Esophagus squamous epithelium (tissue), 5 donors: ENCODE results near the gene DOCK8. TPM values are rescaled to one million over a fixed set of nuclear protein-coding genes. Genes with fewer than 3 reads are reported as not detected.

Source experiments
- DNase-seq: peaks from one replicate; lab custom pipeline; 2025; lab: John Stamatoyannopoulos, UW
- H3K27ac ChIP-seq, 4 donors: fragments of 200-600 bp; sonication (generic); one replicate each; pipeline ENCODE4 v1.5.1; 2016 to 2019; ENCODE audit warnings: mild to moderate bottlenecking in 1 of 4
- H3K27me3 ChIP-seq, 4 donors: fragments of 200-600 bp; sonication (generic); 1 replicate in 3 of 4; 2 replicates in 1 of 4; pipeline versions ENCODE4 v1.5.1 to v1.6.0; 2017 to 2021; ENCODE audit warnings: antibody characterized with exemption in 1 of 4
- H3K36me3 ChIP-seq, 3 donors: fragments of 200-600 bp; sonication (generic); one replicate each; pipeline ENCODE4 v1.5.1; 2016 to 2019
- H3K4me1 ChIP-seq, 3 donors: fragments of 200-600 bp; sonication (generic); one replicate each; pipeline ENCODE4 v1.5.1; 2017 to 2019
- H3K4me3 ChIP-seq, 4 donors: fragments of 200-600 bp; sonication (generic); 1 replicate in 3 of 4; 2 replicates in 1 of 4; pipeline ENCODE4 v1.5.1; 2016 to 2019; ENCODE audit warnings: mild to moderate bottlenecking in 2 of 4, moderate library complexity in 1 of 4
- H3K9me3 ChIP-seq, 3 donors: fragments of 200-600 bp; sonication (generic); one replicate each; pipeline ENCODE4 v1.5.1; 2016 to 2019
- POLR2A ChIP-seq, 4 donors: fragments of 450-650 bp; IDR thresholded peaks; one replicate each; pipeline ENCODE4 v1.6.1; 2017; ENCODE audit warnings: antibody characterized with exemption in 4 of 4, mild to moderate bottlenecking in 4 of 4, moderate library complexity in 3 of 4
- WGBS, 2 donors: methylation state at CpG; one replicate each; pipeline ENCODE4 v1.1.5; 2018; 5-methylcytosine and 5-hydroxymethylcytosine counted together
- intact Hi-C: fragments of 100-400 bp; cut with DNase I; formaldehyde crosslinking; loops from one replicate; pipeline ENCODE4 v1.15.0; 2022
- total RNA-seq, 4 donors: library from RNA; depleted of rRNA; stranded (reverse); fragments of >200 nt; gene quantifications; one replicate each; pipeline ENCODE4 v1.1.0, GENCODE V29; 2016
- TF ChIP-seq, protein P1 (sequence below), 6 experiments: fragments of 450-650 bp in 4 of 6; fragments of 200-600 bp in 2 of 6; sonication (generic) in 2 of 6; IDR thresholded peaks; one replicate each; pipeline ENCODE4 v1.5.1; 2016 to 2019; ENCODE audit warnings: antibody characterized with exemption in 6 of 6, mild to moderate bottlenecking in 4 of 6, moderate library complexity in 4 of 6
- donor health status: DM: yes; HTN: yes; CAD: no.

The DOCK8 gene
- total RNA-seq, 4 donors from 2014 or later = 6.9 to 21.6 (median 15.2) TPM

DNA sequence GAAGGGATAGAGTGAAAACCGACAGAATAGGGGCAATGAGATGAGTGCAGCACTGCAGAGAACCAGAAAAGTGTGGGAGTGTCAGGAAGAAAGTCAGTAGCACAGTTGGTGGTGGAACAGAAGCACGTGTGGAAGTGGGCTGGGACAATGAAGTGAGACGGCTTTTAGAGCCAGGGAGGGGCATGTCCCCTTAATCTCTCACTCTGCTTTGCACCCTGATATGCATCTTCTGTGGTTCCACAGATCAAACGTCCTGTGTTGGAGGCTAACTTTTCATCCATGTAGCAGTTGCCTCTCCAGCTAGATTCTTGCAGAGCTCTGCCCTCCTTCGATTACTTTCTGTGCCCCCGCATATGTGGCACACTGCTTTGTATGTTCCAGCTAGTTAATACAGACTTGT, 163.6 kb downstream of the DOCK8 start:
- WGBS, 2 donors = 60 to 65% methylated on average over 6 of the region's 6 CpGs
- intact Hi-C loops = loop anchor here (10.0 kb wide), 1 partner anchor 407 kb away; no protein-coding TSS in a partner anchor
- Histone ChIP-seq H3K9me3 (no peaks in the 10 kb centered on the region), H3K36me3 (peaks cover 3 to 72% (median 6%) of the 10 kb centered on the region in 3 donors), H3K27ac (no peak overlapping the region), H3K4me1 (no peaks in the 10 kb centered on the region), H3K27me3 (no peaks in the 10 kb centered on the region), H3K4me3 (no peak overlapping the region)
- no peak for DNase-seq
- TF ChIP-seq, protein P1, sequence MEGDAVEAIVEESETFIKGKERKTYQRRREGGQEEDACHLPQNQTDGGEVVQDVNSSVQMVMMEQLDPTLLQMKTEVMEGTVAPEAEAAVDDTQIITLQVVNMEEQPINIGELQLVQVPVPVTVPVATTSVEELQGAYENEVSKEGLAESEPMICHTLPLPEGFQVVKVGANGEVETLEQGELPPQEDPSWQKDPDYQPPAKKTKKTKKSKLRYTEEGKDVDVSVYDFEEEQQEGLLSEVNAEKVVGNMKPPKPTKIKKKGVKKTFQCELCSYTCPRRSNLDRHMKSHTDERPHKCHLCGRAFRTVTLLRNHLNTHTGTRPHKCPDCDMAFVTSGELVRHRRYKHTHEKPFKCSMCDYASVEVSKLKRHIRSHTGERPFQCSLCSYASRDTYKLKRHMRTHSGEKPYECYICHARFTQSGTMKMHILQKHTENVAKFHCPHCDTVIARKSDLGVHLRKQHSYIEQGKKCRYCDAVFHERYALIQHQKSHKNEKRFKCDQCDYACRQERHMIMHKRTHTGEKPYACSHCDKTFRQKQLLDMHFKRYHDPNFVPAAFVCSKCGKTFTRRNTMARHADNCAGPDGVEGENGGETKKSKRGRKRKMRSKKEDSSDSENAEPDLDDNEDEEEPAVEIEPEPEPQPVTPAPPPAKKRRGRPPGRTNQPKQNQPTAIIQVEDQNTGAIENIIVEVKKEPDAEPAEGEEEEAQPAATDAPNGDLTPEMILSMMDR (IDR thresholded peaks at IDR 0.05) = no peak
- no peak for TF ChIP-seq POLR2A (IDR thresholded peaks at IDR 0.05)

DNA sequence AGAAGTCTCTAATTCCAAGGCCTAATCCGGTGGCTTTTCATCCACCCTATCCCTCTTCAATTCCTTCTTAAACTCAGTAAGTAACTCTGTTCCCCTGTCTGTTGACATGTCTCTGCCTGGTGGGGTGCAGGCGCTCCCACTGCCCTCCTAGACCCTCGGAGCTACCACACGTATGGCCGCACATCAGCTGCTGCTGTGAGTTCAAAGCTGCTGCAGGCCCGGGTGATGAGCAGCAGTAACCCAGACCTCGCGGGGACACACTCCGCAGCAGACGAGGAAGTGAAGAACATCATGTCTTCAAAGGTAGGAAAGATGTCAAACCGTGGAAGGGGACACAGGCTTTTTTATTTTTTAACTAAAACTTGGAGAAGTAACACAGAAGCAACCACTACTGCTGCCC, 167.7 kb downstream of the DOCK8 start:
- WGBS, 2 donors = 88 to 92% methylated on average over 8 to 9 of the region's 11 CpGs

DNA sequence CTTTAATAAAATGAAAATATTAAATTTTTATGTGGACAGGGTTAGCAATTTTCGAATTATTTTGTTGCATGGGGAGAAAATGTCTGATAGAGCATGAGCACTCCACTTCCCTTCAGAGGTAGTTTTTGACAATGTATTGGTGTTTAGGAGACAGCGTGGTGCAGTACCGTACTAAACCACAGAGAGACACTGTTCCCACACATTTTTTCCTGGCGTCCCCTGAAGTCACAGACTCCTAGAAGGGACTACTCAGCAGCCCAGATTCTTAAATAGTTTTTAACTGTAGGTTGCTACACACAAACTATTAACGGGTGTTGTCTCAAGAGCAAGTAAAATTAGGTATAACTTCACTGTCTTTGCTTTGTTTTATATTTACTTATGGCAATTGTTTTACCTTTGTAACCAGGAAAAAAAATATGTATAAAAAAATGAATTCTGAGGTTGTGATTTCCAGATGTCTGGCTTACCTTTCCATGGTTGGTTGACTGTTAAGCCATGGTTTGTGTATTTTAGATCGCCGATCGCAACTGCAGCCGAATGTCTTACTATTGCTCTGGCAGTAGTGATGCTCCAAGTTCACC, 171.2 kb downstream of the DOCK8 start:
- intact Hi-C loops = no loop called here
- DNase-seq = no peak
- Histone ChIP-seq H3K27ac (no peak overlapping the region), H3K27me3 (no peaks in the 10 kb centered on the region), H3K9me3 (no peaks in the 10 kb centered on the region), H3K36me3 (peaks cover 0 to 75% (median 0%) of the 10 kb centered on the region in 3 donors), H3K4me3 (no peak overlapping the region), H3K4me1 (no peaks in the 10 kb centered on the region)
- 49% methylated on average over 9 of the region's 9 CpGs for WGBS, 2 donors
- TF ChIP-seq, protein P1 (IDR thresholded peaks at IDR 0.05) = peak in 5 of 6 experiments; percentile 87 to 93 (median 90)
- no peak for TF ChIP-seq POLR2A (IDR thresholded peaks at IDR 0.05)

More for the DNA sequence above, 167.7 kb downstream of the DOCK8 start:
- TF ChIP-seq POLR2A (IDR thresholded peaks at IDR 0.05) = no peak
- TF ChIP-seq, protein P1 (IDR thresholded peaks at IDR 0.05) = no peak
- DNase-seq = no peak
- no peaks in the 10 kb centered on the region for H3K27me3 ChIP-seq
- H3K36me3 ChIP-seq = peaks cover 0 to 70% (median 3%) of the 10 kb centered on the region in 3 donors
- H3K4me3 ChIP-seq = no peak overlapping the region
- no peaks in the 10 kb centered on the region for H3K4me1 ChIP-seq
- no peaks in the 10 kb centered on the region for H3K9me3 ChIP-seq
- no peak overlapping the region for H3K27ac ChIP-seq
- intact Hi-C loops = no loop called here

DNA sequence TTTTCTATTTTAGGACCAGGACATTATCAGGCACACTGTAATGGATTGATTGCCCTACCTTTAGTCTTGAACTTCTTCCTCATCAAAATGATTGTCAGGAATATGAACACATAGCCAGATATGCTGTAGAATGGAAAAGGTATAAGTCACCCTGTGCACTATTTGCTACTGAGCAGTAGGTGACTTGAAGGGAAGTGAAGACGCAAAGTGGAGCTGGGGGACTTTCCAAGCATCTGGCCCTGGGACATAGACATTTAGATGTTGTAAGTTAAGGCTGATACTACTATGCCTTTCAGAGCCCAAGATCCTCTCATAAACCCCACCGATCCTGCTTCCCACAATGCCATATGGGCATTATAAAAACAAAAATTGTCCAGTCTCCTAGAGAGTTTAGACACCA, 174.5 kb downstream of the DOCK8 start:
- Histone ChIP-seq H3K4me3 (no peak overlapping the region), H3K9me3 (no peaks in the 10 kb centered on the region), H3K27ac (no peak overlapping the region), H3K36me3 (peaks cover 0 to 59% (median 0%) of the 10 kb centered on the region in 3 donors), H3K4me1 (no peaks in the 10 kb centered on the region), H3K27me3 (no peaks in the 10 kb centered on the region)
- intact Hi-C loops = no loop called here
- WGBS, 2 donors = 89 to 94% methylated on average over 2 of the region's 2 CpGs
- DNase-seq = no peak
- no peak for TF ChIP-seq POLR2A (IDR thresholded peaks at IDR 0.05)

DNA sequence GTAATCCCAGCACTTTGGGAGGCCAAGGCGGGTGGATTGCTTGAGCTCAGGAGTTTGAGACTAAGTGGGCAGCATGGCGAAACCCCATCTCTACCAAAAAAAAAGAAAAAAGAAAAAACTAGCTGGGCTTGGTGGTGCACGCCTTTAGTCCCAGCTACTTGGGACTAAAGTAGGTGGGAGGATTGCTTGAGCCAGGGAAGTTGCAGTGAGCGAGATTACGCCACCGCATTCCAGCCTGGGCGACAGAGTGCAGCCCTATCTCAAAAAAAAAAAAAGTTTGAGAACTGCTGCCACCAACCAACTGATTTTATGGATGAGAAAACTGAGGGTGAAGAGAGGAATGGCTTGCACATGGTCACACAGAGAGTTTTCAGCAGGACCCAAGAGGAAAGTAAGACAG, 175.1 kb downstream of the DOCK8 start:
- DNase-seq = no peak
- H3K27me3 ChIP-seq = no peaks in the 10 kb centered on the region
- H3K4me3 ChIP-seq = no peak overlapping the region
- 93 to 94% methylated on average over 7 of the region's 7 CpGs for WGBS, 2 donors
- H3K27ac ChIP-seq = no peak overlapping the region
- H3K4me1 ChIP-seq = no peaks in the 10 kb centered on the region
- H3K9me3 ChIP-seq = no peaks in the 10 kb centered on the region
- H3K36me3 ChIP-seq = peaks cover 0 to 55% (median 0%) of the 10 kb centered on the region in 3 donors
- intact Hi-C loops = no loop called here
- TF ChIP-seq POLR2A (IDR thresholded peaks at IDR 0.05) = no peak
- TF ChIP-seq, protein P1 (IDR thresholded peaks at IDR 0.05) = no peak
